K562 (cell line): Measurements from ENCODE around the gene ZNF513. TPM values are rescaled to one million over a fixed set of nuclear protein-coding genes. Genes with fewer than 3 reads are reported as not detected.

Experiments
- ATAC-seq: fragments of 200-7000 bp; cut with Tn5 transposase; 3 replicates; pipeline ENCODE4 v1.9.1; 2020; ENCODE audit warnings: moderate library complexity
- BruUV-seq: library from RNA; stranded (reverse); fragments of 400-500 nt; replicated peaks from 2 replicates; lab custom pipeline; 2021; lab: Mats Ljungman, UMichigan
- CTCF ChIA-PET: fragments of 300-600 bp; formaldehyde crosslinking; extraction: SDS; loops from one replicate; lab custom pipeline; 2021; ENCODE audit warnings: low intra/inter-chr PET ratio; lab: Yijun Ruan, JAX
- POLR2A ChIA-PET: fragments of 300-600, 350-650 bp; sonication (Branson Sonifier 250); formaldehyde crosslinking; extraction: SDS; loops from one replicate; lab custom pipeline; 2021; ENCODE audit warnings: antibody characterized with exemption, inconsistent platforms; lab: Yijun Ruan, JAX
- DNase-seq, 4 experiments: peaks; one replicate each; pipeline versions ENCODE4 v3.0.0 to v3.0.0-alpha.2; 2011 to 2018; ENCODE audit warnings: low spot score in 3 of 4, mixed read lengths in 3 of 4; ENCODE audit errors: extremely low read depth in 1 of 4
- FAIRE-seq: peaks from 2 replicates; lab custom pipeline; 2011; peaks lifted over from hg19 to GRCh38; lab: Jason Lieb, UNC
- H2AFZ ChIP-seq: 2 replicates; pipeline ENCODE4 v1.6.0; 2011; ENCODE audit warnings: low read depth, low read length, control low read depth, inconsistent platforms
- H3K27ac ChIP-seq: fragments of 200-600 bp; 3 replicates; pipeline ENCODE4 v1.8.0; 2011; ENCODE audit warnings: low read depth, mild to moderate bottlenecking, control low read depth, inconsistent platforms, low read length, moderate library complexity, mixed read lengths; ENCODE audit errors: extremely low read depth
- H3K27me3 ChIP-seq, 2 experiments: fragments of 300-600 bp in 1 of 2; 2 replicates in 1 of 2; 3 replicates in 1 of 2; pipeline versions ENCODE4 v1.6.0 to v1.8.0; 2011; ENCODE audit warnings: inconsistent platforms in 2 of 2, low read length in 2 of 2, mild to moderate bottlenecking in 1 of 2, mixed read lengths in 1 of 2, moderate library complexity in 1 of 2; ENCODE audit not compliant: control insufficient read depth in 2 of 2, insufficient read depth in 2 of 2
- H3K36me3 ChIP-seq: fragments of 300-600 bp; 3 replicates; pipeline ENCODE4 v1.8.0; 2011; ENCODE audit warnings: mild to moderate bottlenecking, low read length, inconsistent platforms; ENCODE audit not compliant: control insufficient read depth, insufficient read depth
- H3K4me1 ChIP-seq, 2 experiments: fragments of 200-600 bp in 1 of 2; replicated peaks in 1 of 2; 2 replicates in 1 of 2; 3 replicates in 1 of 2; pipeline versions ENCODE4 v1.5.1 to v1.8.0; 2011; ENCODE audit warnings: inconsistent platforms in 2 of 2, low read length in 2 of 2, mild to moderate bottlenecking in 1 of 2, mixed read lengths in 1 of 2, moderate library complexity in 1 of 2; ENCODE audit not compliant: control insufficient read depth in 2 of 2, insufficient read depth in 2 of 2
- H3K4me2 ChIP-seq: 2 replicates; pipeline ENCODE4 v1.6.1; 2011; ENCODE audit warnings: low read length, control low read depth, inconsistent platforms, mixed read lengths; ENCODE audit not compliant: insufficient read depth
- H3K4me3 ChIP-seq: fragments of 200-600 bp; sonication (generic), shearing (Covaris generic); 2 replicates; pipeline ENCODE4 v1.5.1; 2016; ENCODE audit warnings: control low read depth, inconsistent platforms
- H3K79me2 ChIP-seq: fragments of 200-600 bp; 3 replicates; pipeline ENCODE4 v1.8.0; 2011; ENCODE audit warnings: low read length, inconsistent platforms; ENCODE audit not compliant: control insufficient read depth, insufficient read depth
- H3K9ac ChIP-seq, 2 experiments: 2 replicates each; pipeline versions ENCODE4 v1.6.0 to v1.6.1; 2011; ENCODE audit warnings: low read depth in 2 of 2, low read length in 2 of 2, control low read depth in 1 of 2, inconsistent platforms in 1 of 2, mild to moderate bottlenecking in 1 of 2, mixed read lengths in 1 of 2; ENCODE audit not compliant: insufficient read depth in 1 of 2
- H3K9me1 ChIP-seq: one replicate; pipeline ENCODE4 v1.6.0; 2011; ENCODE audit warnings: inconsistent platforms, mild to moderate bottlenecking, low read length, moderate library complexity; ENCODE audit not compliant: control insufficient read depth, insufficient read depth
- H3K9me3 ChIP-seq: replicated peaks from 2 replicates; pipeline ENCODE4 v1.5.1; 2011; ENCODE audit warnings: low read depth, low read length, inconsistent platforms; ENCODE audit not compliant: control insufficient read depth, insufficient read depth
- H4K20me1 ChIP-seq: replicated peaks from 2 replicates; pipeline ENCODE4 v1.6.1; 2011; ENCODE audit warnings: low read length, inconsistent platforms, mixed read lengths; ENCODE audit not compliant: control insufficient read depth, insufficient read depth
- CXXC5 ChIP-seq: fragments of 250-450 bp; sonication (Bioruptor Pico); IDR thresholded peaks from 2 replicates; pipeline ENCODE4 v1.8.0; 2022; ENCODE audit warnings: inconsistent platforms, mild to moderate bottlenecking, moderate library complexity
- HNRNPL ChIP-seq: fragments of 200-400 bp; formaldehyde crosslinking; IDR thresholded peaks from 2 replicates; pipeline ENCODE4 v1.6.1; 2017; ENCODE audit warnings: low read depth, mild to moderate bottlenecking, low read length
- JUN ChIP-seq, 2 experiments: sonication (generic) in 1 of 2; formaldehyde crosslinking in 1 of 2; IDR thresholded peaks; 2 replicates each; pipeline versions ENCODE4 v1.6.1 to v1.8.0; 2012 to 2022; ENCODE audit warnings: borderline replicate concordance in 2 of 2, mild to moderate bottlenecking in 2 of 2, improper control_type of control experiment in 1 of 2, low read depth in 1 of 2, low read length in 1 of 2, missing genetic modification reagents in 1 of 2
- KLF10 ChIP-seq: fragments of 250-450 bp; sonication (Bioruptor Pico); IDR thresholded peaks from 2 replicates; pipeline ENCODE4 v1.6.1; 2021; ENCODE audit warnings: matching md5 sums
- MEF2A ChIP-seq: IDR thresholded peaks from 2 replicates; pipeline ENCODE4 v1.6.1; 2011; ENCODE audit warnings: low read depth, mild to moderate bottlenecking, low read length, moderate library complexity; ENCODE audit not compliant: control insufficient read depth
- PKNOX1 ChIP-seq: fragments of 450-650 bp; IDR thresholded peaks from 2 replicates; pipeline ENCODE4 v1.6.1; 2016
- SRSF9 ChIP-seq: fragments of 200-400 bp; formaldehyde crosslinking; IDR thresholded peaks from 2 replicates; pipeline ENCODE4 v1.6.1; 2017; ENCODE audit warnings: low read depth, low read length, borderline replicate concordance
- TCF7L2 ChIP-seq: fragments of 150-350 bp; IDR thresholded peaks from 2 replicates; pipeline ENCODE4 v1.6.1; 2016; ENCODE audit warnings: low read depth, mild to moderate bottlenecking, low read length, moderate library complexity
- USF1 ChIP-seq: sonication (generic); formaldehyde crosslinking; IDR thresholded peaks from 2 replicates; pipeline ENCODE4 v1.9.0; 2022; ENCODE audit warnings: mild to moderate bottlenecking, missing genetic modification reagents
- ZNF263 ChIP-seq: sonication (generic); formaldehyde crosslinking; IDR thresholded peaks from 2 replicates; pipeline ENCODE4 v1.8.0; 2022; ENCODE audit warnings: mild to moderate bottlenecking, missing genetic modification reagents, borderline replicate concordance
- ZNF589 ChIP-seq: fragments of 200-800 bp; sonication (Bioruptor generic); IDR thresholded peaks from 2 replicates; pipeline ENCODE4 v1.6.1; 2016; ENCODE audit warnings: low read depth, missing genetic modification characterization, missing compliant biosample characterization
- WGBS: fragments of 100-300 bp; shearing (Covaris generic); methylation state at CpG from one replicate; pipeline ENCODE4 v1.1.6; 2016; ENCODE audit warnings: low coverage, mixed read lengths; ENCODE audit not compliant: insufficient coverage; ENCODE audit errors: missing lambda C conversion rate; 5-methylcytosine and 5-hydroxymethylcytosine counted together
- in situ Hi-C: fragments of 300-500 bp; cut with MboI; formaldehyde crosslinking; loops from 4 replicates; pipeline ENCODE4 v1.15.0; 2018; ENCODE audit warnings: inconsistent platforms, mixed read lengths
- intact Hi-C: fragments of 100-400 bp; cut with micrococcal nuclease; formaldehyde crosslinking; loops from 2 replicates; pipeline ENCODE4 v1.14.2; 2022
- polyA plus RNA-seq, 8 experiments: library from polyadenylated mRNA; depleted of rRNA in 4 of 8; stranded (reverse) in 5 of 8; unstranded in 3 of 8; fragments of >200 nt; fragmentation: Nextera tagmentation in 2 of 8; fragmentation: Illumina TruSeq in 1 of 8; extraction: Ambion mirVana in 2 of 8; extraction: Trizol in 1 of 8; gene quantifications; 2 replicates each; pipeline versions ENCODE4 v1.2.1 to v1.2.3, GENCODE V29; 2011 to 2014; ENCODE audit warnings: inconsistent platforms in 1 of 8, missing spikeins in 1 of 8
- total RNA-seq, 7 experiments: library from RNA; depleted of rRNA in 6 of 7; stranded (reverse); fragments of >200 nt in 6 of 7; fragmentation: Illumina TruSeq in 2 of 7; extraction: Trizol in 2 of 7; gene quantifications; 2 replicates each; pipeline versions ENCODE4 v1.2.1 to v1.2.3, GENCODE V29; 2011 to 2021; ENCODE audit warnings: low replicate concordance in 1 of 7

The ZNF513 gene
- total and polyA plus RNA-seq, 9 of the 15 experiments (the other 6 are each of a cell fraction or from before 2014, with no cell fraction given): 0.04 to 13.6 (median 4.4) TPM

DNA sequence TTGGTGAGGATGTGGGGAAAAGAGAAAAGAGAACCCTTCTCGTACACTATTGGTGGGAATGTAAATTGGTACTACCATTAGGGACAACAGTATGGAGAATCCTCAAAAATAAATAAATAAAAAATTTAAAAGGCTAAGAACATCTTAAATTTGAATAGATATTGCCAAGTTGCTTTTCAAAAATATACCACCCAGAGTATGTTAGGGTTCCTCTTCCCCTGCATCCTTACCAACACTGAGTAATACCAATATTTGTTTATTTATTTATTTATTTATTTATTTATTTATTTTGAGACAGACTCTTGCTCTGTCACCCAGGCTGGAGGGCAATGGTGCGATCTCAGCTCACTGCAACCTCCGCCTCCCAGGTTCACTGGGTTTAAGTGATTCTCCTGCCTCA lies 42.4 kb upstream of the ZNF513 start:
- Histone ChIP-seq H2AFZ (no peak overlapping the region), H3K4me3 (no peak overlapping the region), H3K4me2 (no peak overlapping the region), H3K36me3 (no peaks in the 10 kb centered on the region), H3K9ac (no peak overlapping the region), H3K27ac (no peak overlapping the region), H3K9me1 (no peaks in the 10 kb centered on the region), H4K20me1 (no peaks in the 10 kb centered on the region), H3K4me1 (peaks cover 6 to 7% of the 10 kb centered on the region in 2 experiments; a peak in 3 of 5 replicates), H3K79me2 (no peaks in the 10 kb centered on the region), H3K9me3 (no peaks in the 10 kb centered on the region), H3K27me3 (no peaks in the 10 kb centered on the region)
- no peak for ATAC-seq
- no TSS peak for BruUV-seq
- in situ Hi-C loops (no loop called here), intact Hi-C loops (no loop called here)
- POLR2A ChIA-PET: no interaction called here
- CTCF ChIA-PET: no interaction called here
- no peak for DNase-seq
- TF ChIP-seq SRSF9: no peak
- no peak for TF ChIP-seq MEF2A
- TF ChIP-seq USF1 (CRISPR knock-in tag): no peak
- no peak for TF ChIP-seq ZNF263 (CRISPR knock-in tag)
- no peak for TF ChIP-seq KLF10 (CRISPR knock-in tag)
- TF ChIP-seq CXXC5 (CRISPR knock-in tag): no peak
- no peak for TF ChIP-seq TCF7L2
- no peak for TF ChIP-seq PKNOX1
- no peak for TF ChIP-seq JUN (IDR thresholded peaks at IDR 0.05; ENCODE audit: borderline replicate concordance, low read depth, low read length)
- no peak for TF ChIP-seq JUN (CRISPR knock-in tag; IDR thresholded peaks at IDR 0.05; ENCODE audit: borderline replicate concordance)
- TF ChIP-seq ZNF589 (CRISPR knock-in tag): no peak
- no peak for TF ChIP-seq HNRNPL
- 92% methylated on average over 2 of the region's 3 CpGs for WGBS
- FAIRE-seq: no peak
